Measurements from ENCODE around the gene PPM1H. TPM values are rescaled to one million over a fixed set of nuclear protein-coding genes. Genes with fewer than 3 reads are reported as not detected.

PPM1H gene
- total and polyA plus RNA-seq, 10 of the 15 experiments (the other 5 are each of a cell fraction or from before 2014, with no cell fraction given) = 0.11 to 0.83 (median 0.49) TPM

GRCh38 chr12:62886796-62887195 lies 48.2 kb downstream of the PPM1H start:
- no peaks in the 10 kb centered on the region for H3K27me3 ChIP-seq (replicated peaks in 1 of 2; ENCODE audit: control insufficient read depth in 2 of 2, insufficient read depth in 2 of 2, low read length in 1 of 2)
- intact Hi-C loops (cut with micrococcal nuclease; ENCODE audit: unreplicated experiment) = no loop called here
- BruUV-seq (replicated peaks) = no TSS peak
- no peak for TF ChIP-seq FOXM1 (IDR thresholded peaks at IDR 0.05; ENCODE audit: low read depth, low read length)
- no peak for TF ChIP-seq ZBTB11 (CRISPR knock-in tag; IDR thresholded peaks at IDR 0.05)
- no peak for TF ChIP-seq BHLHE40 (IDR thresholded peaks at IDR 0.05; ENCODE audit: borderline replicate concordance in 1 of 2, low read depth in 2 of 2, low read length in 1 of 2)
- no peak for TF ChIP-seq ZZZ3 (IDR thresholded peaks at IDR 0.05; ENCODE audit: control insufficient read depth, insufficient read length, low read depth)
- no peak for TF ChIP-seq PML (IDR thresholded peaks at IDR 0.05; ENCODE audit: low read length)
- TF ChIP-seq RELB (IDR thresholded peaks at IDR 0.05; ENCODE audit: low read depth) = no peak
- no peak for TF ChIP-seq CHD2 (IDR thresholded peaks at IDR 0.05; ENCODE audit: borderline replicate concordance, low read depth, low read length)
- TF ChIP-seq POU2F2 (IDR thresholded peaks at IDR 0.05; ENCODE audit: borderline replicate concordance, low read depth, low read length) = no peak
- TF ChIP-seq SUZ12 (IDR thresholded peaks at IDR 0.05; ENCODE audit: unreplicated experiment) = no peak
- TF ChIP-seq, protein P1, sequence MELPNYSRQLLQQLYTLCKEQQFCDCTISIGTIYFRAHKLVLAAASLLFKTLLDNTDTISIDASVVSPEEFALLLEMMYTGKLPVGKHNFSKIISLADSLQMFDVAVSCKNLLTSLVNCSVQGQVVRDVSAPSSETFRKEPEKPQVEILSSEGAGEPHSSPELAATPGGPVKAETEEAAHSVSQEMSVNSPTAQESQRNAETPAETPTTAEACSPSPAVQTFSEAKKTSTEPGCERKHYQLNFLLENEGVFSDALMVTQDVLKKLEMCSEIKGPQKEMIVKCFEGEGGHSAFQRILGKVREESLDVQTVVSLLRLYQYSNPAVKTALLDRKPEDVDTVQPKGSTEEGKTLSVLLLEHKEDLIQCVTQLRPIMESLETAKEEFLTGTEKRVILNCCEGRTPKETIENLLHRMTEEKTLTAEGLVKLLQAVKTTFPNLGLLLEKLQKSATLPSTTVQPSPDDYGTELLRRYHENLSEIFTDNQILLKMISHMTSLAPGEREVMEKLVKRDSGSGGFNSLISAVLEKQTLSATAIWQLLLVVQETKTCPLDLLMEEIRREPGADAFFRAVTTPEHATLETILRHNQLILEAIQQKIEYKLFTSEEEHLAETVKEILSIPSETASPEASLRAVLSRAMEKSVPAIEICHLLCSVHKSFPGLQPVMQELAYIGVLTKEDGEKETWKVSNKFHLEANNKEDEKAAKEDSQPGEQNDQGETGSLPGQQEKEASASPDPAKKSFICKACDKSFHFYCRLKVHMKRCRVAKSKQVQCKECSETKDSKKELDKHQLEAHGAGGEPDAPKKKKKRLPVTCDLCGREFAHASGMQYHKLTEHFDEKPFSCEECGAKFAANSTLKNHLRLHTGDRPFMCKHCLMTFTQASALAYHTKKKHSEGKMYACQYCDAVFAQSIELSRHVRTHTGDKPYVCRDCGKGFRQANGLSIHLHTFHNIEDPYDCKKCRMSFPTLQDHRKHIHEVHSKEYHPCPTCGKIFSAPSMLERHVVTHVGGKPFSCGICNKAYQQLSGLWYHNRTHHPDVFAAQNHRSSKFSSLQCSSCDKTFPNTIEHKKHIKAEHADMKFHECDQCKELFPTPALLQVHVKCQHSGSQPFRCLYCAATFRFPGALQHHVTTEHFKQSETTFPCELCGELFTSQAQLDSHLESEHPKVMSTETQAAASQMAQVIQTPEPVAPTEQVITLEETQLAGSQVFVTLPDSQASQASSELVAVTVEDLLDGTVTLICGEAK (IDR thresholded peaks at IDR 0.05; ENCODE audit: borderline replicate concordance) = no peak
- TF ChIP-seq NRF1 (conservative IDR thresholded peaks at IDR 0.05; ENCODE audit: low read depth, low read length) = no peak
- no peak for TF ChIP-seq SMC3 (IDR thresholded peaks at IDR 0.05; ENCODE audit: borderline replicate concordance, low read length)
- TF ChIP-seq ZNF24 (IDR thresholded peaks at IDR 0.05) = no peak
- no peak for TF ChIP-seq IRF5 (IDR thresholded peaks at IDR 0.05; ENCODE audit: borderline replicate concordance)
- no peak for TF ChIP-seq FOXK2 (IDR thresholded peaks at IDR 0.05)

More at GRCh38 chr12:62886796-62887195, 48.2 kb downstream of the PPM1H start:
- RAD21 ChIA-PET (ENCODE audit: unreplicated experiment) = no interaction called here
- no peak overlapping the region for H2AFZ ChIP-seq (ENCODE audit: control insufficient read depth, low read depth, low read length)
- H3K4me3 ChIP-seq = no peak overlapping the region
- WGBS (ENCODE audit: insufficient coverage, insufficient replicate concordance, low lambda C conversion rate, missing lambda C conversion rate) = 43% methylated on average over 6 of the region's 6 CpGs
- POLR2A ChIA-PET = no interaction called here
- H3K27ac ChIP-seq (ENCODE audit: control insufficient read depth, insufficient read depth) = no peak overlapping the region
- CTCF ChIA-PET = no interaction called here
- peaks cover 3% of the 10 kb centered on the region; the same call in 1 of the 2 replicates for H3K4me1 ChIP-seq (ENCODE audit: control insufficient read depth, insufficient read depth, low read length)
- no peak for FAIRE-seq
- ATAC-seq = no peak
- SMC1A ChIA-PET (ENCODE audit: uncharacterized antibody, unreplicated experiment) = no interaction called here
- no peaks in the 10 kb centered on the region for H4K20me1 ChIP-seq (ENCODE audit: control insufficient read depth, insufficient read depth)
- H3K4me2 ChIP-seq (ENCODE audit: control insufficient read depth, insufficient read depth) = no peak overlapping the region
- no peaks in the 10 kb centered on the region for H3K79me2 ChIP-seq (ENCODE audit: control insufficient read depth, insufficient read depth, low read length)
- no peak for DNase-seq (ENCODE audit: low read depth, low spot score)
- H3K9ac ChIP-seq (ENCODE audit: control insufficient read depth, insufficient read depth, low read length) = no peak overlapping the region
- no peaks in the 10 kb centered on the region for H3K9me3 ChIP-seq (replicated peaks; ENCODE audit: control insufficient read depth, insufficient read depth, low read length)
- no peaks in the 10 kb centered on the region for H3K36me3 ChIP-seq (ENCODE audit: control insufficient read depth in 2 of 2, insufficient read depth in 2 of 2, low read length in 1 of 2)
- in situ Hi-C loops (cut with MboI) = no loop called here

Measured in GM12878 (cell line).